ENCODE measurements around the gene ENOX1.

GRCh38 chr13:43408274-43408673, 378.5 kb downstream of the ENOX1 start:
- TF ChIP-seq KLF1 (tag by site-specific recombination; IDR thresholded peaks at IDR 0.05) (no peak), ZIC2 (tag by site-specific recombination; IDR thresholded peaks at IDR 0.05) (no peak), ZBTB11 (tag by site-specific recombination; conservative IDR thresholded peaks at IDR 0.05; ENCODE audit: low read depth) (no peak), CTCF (tag by site-specific recombination; IDR thresholded peaks at IDR 0.05) (no peak), ZNF426 (tag by site-specific recombination; IDR thresholded peaks at IDR 0.05) (no peak), ZNF776 (tag by site-specific recombination; IDR thresholded peaks at IDR 0.05; ENCODE audit: borderline replicate concordance) (no peak), ZNF571 (tag by site-specific recombination; IDR thresholded peaks at IDR 0.05) (no peak), YY1 (tag by site-specific recombination; IDR thresholded peaks at IDR 0.05) (no peak), ZBTB7A (tag by site-specific recombination; IDR thresholded peaks at IDR 0.05; ENCODE audit: low read depth) (no peak), ZNF658 (tag by site-specific recombination; IDR thresholded peaks at IDR 0.05) (no peak)
- TF ChIP-seq, protein P1, sequence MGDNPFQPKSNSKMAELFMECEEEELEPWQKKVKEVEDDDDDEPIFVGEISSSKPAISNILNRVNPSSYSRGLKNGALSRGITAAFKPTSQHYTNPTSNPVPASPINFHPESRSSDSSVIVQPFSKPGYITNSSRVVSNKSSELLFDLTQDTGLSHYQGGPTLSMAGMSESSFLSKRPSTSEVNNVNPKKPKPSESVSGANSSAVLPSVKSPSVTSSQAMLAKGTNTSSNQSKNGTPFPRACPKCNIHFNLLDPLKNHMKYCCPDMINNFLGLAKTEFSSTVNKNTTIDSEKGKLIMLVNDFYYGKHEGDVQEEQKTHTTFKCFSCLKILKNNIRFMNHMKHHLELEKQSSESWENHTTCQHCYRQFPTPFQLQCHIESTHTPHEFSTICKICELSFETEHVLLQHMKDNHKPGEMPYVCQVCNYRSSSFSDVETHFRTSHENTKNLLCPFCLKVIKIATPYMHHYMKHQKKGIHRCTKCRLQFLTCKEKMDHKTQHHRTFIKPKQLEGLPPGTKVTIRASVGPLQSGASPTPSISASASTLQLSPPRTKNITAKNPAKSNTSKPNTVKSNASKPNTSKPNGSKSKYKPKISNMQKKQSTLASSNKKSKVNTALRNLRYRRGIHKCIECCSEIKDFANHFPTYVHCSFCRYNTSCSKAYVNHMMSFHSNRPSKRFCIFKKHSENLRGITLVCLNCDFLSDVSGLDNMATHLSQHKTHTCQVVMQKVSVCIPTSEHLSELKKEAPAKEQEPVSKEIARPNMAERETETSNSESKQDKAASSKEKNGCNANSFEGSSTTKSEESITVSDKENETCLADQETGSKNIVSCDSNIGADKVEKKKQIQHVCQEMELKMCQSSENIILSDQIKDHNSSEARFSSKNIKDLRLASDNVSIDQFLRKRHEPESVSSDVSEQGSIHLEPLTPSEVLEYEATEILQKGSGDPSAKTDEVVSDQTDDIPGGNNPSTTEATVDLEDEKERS (tag by site-specific recombination; IDR thresholded peaks at IDR 0.05): no peak
- TF ChIP-seq, protein P2, sequence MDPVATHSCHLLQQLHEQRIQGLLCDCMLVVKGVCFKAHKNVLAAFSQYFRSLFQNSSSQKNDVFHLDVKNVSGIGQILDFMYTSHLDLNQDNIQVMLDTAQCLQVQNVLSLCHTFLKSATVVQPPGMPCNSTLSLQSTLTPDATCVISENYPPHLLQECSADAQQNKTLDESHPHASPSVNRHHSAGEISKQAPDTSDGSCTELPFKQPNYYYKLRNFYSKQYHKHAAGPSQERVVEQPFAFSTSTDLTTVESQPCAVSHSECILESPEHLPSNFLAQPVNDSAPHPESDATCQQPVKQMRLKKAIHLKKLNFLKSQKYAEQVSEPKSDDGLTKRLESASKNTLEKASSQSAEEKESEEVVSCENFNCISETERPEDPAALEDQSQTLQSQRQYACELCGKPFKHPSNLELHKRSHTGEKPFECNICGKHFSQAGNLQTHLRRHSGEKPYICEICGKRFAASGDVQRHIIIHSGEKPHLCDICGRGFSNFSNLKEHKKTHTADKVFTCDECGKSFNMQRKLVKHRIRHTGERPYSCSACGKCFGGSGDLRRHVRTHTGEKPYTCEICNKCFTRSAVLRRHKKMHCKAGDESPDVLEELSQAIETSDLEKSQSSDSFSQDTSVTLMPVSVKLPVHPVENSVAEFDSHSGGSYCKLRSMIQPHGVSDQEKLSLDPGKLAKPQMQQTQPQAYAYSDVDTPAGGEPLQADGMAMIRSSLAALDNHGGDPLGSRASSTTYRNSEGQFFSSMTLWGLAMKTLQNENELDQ (tag by site-specific recombination; IDR thresholded peaks at IDR 0.05; ENCODE audit: low read depth): no peak

Data from HEK293 (cell line).